HAP-1 (cell line): ENCODE measurements around the gene ZDHHC4.

ENCODE experiments used
- DNase-seq, 2 experiments: peaks; one replicate each; pipeline ENCODE4 v3.0.0-alpha.2; 2016 to 2020; ENCODE audit warnings: low spot score in 2 of 2
- H3K27me3 ChIP-seq: fragments of 250-450 bp; sonication (Bioruptor Pico); 2 replicates; pipeline ENCODE4 v1.5.1; 2020; ENCODE audit warnings: low read depth, mild to moderate bottlenecking, moderate library complexity
- H3K36me3 ChIP-seq: fragments of 250-450 bp; sonication (Bioruptor Pico); replicated peaks from 2 replicates; pipeline ENCODE4 v1.5.1; 2020; ENCODE audit warnings: mild to moderate bottlenecking
- H3K4me1 ChIP-seq: fragments of 250-450 bp; sonication (Bioruptor Pico); 2 replicates; pipeline ENCODE4 v1.5.1; 2020; ENCODE audit warnings: mild to moderate bottlenecking
- H3K4me3 ChIP-seq: fragments of 250-450 bp; sonication (Bioruptor Pico); 2 replicates; pipeline ENCODE4 v1.5.1; 2020; ENCODE audit warnings: mild to moderate bottlenecking, moderate library complexity
- H3K9me3 ChIP-seq: fragments of 250-450 bp; sonication (Bioruptor Pico); 2 replicates; pipeline ENCODE4 v1.5.1; 2020; ENCODE audit warnings: mild to moderate bottlenecking, moderate library complexity
- in situ Hi-C: fragments of 300-500 bp; cut with MboI; formaldehyde crosslinking; loops from 3 replicates; pipeline ENCODE4 v1.14.3; 2020; ENCODE audit warnings: low sequenced_read_pairs, inconsistent platforms, mixed read lengths

Gene ZDHHC4

DNA sequence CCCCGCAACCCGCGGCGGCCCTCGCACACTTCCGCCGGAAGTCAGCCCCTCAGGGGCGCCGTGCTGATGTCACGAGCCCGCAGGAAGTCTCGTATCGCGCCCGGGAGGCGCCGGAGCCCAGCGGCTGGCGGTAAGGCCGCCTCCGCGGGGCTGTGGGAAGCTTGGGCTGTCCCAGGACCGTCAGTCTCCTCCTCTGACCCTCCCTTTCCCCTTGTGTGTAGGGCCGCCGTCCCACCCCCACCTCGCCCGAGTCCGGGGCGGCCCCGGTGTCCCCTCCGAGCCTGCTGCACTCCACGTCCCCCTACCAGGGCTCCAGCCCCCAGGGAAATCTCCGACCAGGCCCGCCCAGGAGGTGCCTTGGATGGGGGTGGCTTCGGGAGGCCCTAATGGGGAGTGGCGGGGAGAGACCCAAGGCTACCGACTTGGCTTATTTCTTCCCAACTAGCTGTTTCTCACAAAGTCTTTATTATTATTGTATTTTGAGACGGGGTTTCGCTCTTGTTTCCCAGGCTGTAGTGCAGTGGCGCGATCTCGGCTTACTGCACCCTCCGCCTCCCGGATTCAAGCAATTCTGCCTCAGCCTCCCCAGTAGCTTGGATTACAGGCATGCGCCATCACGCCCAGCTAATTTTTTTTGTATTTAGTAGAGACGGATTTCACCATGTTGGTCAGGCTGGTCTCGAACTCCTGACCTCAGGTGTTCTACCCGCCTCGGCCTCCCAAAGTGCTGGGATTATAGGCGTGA, at the start of gene ZDHHC4:
Gene ZDHHC4, plus strand, starts transcription at position 86 of the 745 bp plus-strand sequence. CDS start 3,108 bp downstream, outside the sequence.
- in situ Hi-C loops = no loop called here
- Histone ChIP-seq H3K4me1 (peaks cover 10% of the 10 kb centered on the region), H3K27me3 (no peaks in the 10 kb centered on the region), H3K36me3 (peaks cover 17% of the 10 kb centered on the region), H3K4me3 (peak within 1 kb of the TSS; percentile 80), H3K9me3 (no peaks in the 10 kb centered on the region)
- DNase-seq = peak; percentile 87 to 92

DNA sequence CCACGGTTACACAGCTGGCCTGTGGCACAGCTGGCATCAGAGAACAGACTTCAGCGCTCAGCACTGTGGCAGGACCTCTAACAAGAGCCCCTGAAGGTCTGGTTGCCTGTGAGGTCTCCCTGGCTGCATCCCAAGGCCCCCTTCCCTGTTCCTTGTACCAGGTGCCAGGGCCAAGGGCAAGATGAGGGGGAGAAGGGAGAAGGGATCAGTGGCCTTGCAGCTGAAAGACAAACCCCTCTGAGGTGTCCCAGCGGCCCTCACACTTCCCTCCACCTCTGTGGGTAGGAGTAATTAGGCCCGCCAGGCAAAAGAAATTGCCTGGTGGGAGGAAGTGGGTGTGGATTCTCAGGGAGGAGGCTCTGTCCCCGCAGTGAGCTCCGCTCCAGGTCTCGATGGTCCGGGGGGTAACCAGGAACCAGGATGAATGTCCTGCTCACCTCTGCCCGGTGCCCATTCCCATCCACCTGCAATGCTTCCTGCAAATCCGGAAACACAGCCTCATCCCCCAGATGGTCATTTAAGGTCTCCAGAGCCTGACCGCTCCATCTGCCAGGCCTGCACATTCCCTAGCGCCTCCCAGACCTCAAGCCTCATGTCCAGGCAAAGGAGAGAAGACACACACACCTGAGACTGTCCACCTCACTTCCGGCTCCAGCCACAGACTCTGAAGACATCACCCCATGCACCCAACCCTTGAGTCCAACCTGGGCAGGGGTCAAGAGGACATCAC, 48.7 kb upstream of the ZDHHC4 start:
- Histone ChIP-seq H3K4me1 (peaks cover 2% of the 10 kb centered on the region; the same call in 1 of the 2 replicates), H3K4me3 (no peak overlapping the region), H3K36me3 (no peaks in the 10 kb centered on the region), H3K27me3 (no peaks in the 10 kb centered on the region), H3K9me3 (no peaks in the 10 kb centered on the region)
- in situ Hi-C loops = no loop called here
- DNase-seq = no peak

DNA sequence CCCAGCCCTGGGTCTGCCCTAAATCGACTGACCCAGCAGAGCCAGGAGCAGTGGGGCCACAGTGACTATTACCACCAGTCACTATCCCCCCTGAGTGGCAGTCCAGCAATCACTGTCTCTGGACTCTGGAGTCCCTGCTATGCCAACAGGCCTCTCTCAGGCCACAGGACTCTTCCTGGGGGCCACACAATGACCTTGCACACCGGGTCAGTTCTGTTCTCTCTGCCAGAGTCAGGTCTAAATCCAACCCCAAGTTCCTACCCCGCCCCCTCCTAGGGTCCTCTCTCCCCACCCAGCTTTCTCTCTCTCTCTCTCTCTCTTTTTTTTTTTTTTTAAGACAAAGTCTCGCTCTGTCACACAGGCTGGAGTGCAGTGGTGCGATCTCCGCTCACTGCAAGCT, 47.6 kb upstream of the ZDHHC4 start:
- in situ Hi-C loops = no loop called here
- Histone ChIP-seq H3K4me1 (peaks cover 2% of the 10 kb centered on the region; the same call in 1 of the 2 replicates), H3K4me3 (no peak overlapping the region), H3K27me3 (no peaks in the 10 kb centered on the region), H3K36me3 (no peaks in the 10 kb centered on the region), H3K9me3 (no peaks in the 10 kb centered on the region)
- no peak for DNase-seq

DNA sequence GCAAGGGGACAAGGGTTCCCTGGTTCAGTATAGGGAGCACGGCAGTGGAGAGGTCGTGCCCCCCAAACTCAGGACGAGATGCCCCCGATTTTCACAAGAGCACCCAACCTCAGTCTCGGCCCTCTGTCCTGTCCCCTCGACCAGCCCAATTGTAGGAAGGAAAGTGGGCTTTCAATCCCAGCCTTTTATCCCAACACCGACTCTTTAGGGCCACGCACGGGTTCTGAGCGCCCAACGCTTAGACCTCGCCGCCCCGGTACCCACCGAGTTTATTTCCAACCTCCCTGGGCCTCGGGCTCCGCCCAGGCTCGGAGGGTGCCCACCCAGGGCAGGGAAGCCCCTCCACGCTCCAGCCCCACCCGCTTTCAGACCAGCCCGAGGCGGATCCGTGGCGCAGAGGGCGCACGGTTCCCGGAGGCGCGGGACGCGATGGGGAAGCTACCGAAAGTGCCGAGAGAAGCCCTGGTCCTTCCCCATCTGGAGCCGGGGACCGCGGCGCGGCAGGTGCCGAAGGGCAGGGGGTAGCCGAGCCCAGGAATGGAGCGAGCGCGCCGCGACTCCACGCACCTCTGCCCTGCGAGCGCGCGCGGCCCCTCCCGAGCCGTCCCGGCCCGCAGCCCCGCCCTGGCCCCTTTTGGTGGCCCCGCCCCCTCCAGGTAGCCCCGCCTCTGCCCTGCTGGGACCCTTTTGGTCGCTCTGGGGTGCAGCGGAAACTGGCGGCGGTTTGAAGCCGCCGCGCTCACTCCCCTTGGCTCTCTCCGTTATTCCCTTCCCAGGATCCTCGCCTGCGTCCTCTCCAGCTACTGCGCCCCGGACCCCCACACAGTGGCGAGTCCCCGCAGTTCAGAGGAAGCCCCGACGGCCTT, 46.4 kb upstream of the ZDHHC4 start:
- Histone ChIP-seq H3K4me1 (peaks cover 2% of the 10 kb centered on the region; the same call in 1 of the 2 replicates), H3K9me3 (no peaks in the 10 kb centered on the region)

DNA sequence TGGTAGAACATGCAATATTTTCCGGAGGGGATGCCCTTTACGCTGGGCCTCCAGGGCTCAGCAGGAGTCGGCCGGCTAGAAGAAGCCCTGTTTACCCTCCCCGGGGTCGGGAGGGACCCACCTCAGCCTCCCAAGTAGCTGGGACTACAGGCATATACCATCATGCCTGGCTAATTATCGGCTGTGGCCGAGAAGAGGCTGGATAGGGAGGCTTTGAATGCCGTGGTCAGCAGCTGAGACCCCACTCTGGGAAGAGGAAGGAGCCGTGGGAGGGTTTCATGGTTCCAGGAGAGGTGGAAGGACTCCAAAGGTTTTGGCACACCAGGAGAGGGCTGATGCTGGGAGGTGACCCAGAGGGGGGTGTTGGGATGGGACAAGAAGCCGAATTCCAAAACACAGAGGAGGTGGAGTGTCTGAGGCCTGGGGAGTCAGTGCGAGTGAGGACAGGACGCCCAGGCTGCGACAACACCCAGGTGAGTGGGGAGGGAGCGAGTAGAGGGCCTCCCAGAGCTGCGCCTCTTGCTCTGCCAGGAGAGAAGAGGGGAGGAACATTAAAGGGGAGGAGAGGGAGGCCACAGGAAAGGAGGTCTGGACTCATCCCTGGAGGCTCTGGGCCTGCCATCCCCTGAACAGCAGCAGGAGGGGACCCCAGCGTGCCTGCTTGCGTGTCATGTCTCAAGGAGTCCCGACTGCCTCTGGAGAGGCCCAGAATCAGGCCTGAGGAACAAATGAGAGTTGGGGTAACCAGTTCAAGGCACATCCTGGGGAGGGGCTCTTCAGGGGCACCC, 45.6 kb upstream of the ZDHHC4 start:
- peak overlapping the region; percentile 90 for H3K4me3 ChIP-seq
- no peaks in the 10 kb centered on the region for H3K9me3 ChIP-seq
- H3K27me3 ChIP-seq = no peaks in the 10 kb centered on the region
- DNase-seq = no peak
- H3K4me1 ChIP-seq = peaks cover 2% of the 10 kb centered on the region; the same call in 1 of the 2 replicates
- H3K36me3 ChIP-seq = no peaks in the 10 kb centered on the region
- in situ Hi-C loops = no loop called here

More for the DNA sequence above, 46.4 kb upstream of the ZDHHC4 start:
- in situ Hi-C loops = no loop called here
- Histone ChIP-seq H3K27me3 (no peaks in the 10 kb centered on the region), H3K4me3 (peak overlapping the region; percentile 90), H3K36me3 (no peaks in the 10 kb centered on the region)
- peak; percentile 30 to 89 for DNase-seq

DNA sequence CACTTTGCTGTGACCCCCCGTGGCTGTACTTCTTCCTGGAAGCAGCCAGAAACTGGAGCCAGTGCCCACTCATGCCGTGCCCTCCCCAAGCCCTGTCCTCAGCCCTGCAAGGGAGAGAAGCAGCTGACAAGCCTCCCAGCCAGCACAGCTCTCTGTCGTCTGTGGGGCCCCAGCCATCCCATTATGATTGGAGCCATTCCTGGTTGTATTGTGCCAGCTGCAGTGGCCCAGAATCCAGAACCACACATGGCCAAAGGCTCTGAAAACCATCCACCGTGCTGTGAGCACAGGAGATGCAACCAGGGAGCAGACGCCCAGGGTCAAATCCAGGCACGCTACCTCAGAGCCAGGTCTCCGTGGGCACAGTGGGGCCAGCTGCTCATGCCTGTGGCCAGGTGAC, 44.7 kb upstream of the ZDHHC4 start:
- in situ Hi-C loops = no loop called here
- no peaks in the 10 kb centered on the region for H3K27me3 ChIP-seq
- no peak overlapping the region for H3K4me3 ChIP-seq
- peaks cover 2% of the 10 kb centered on the region; the same call in 1 of the 2 replicates for H3K4me1 ChIP-seq
- H3K9me3 ChIP-seq = no peaks in the 10 kb centered on the region
- no peaks in the 10 kb centered on the region for H3K36me3 ChIP-seq
- no peak for DNase-seq

DNA sequence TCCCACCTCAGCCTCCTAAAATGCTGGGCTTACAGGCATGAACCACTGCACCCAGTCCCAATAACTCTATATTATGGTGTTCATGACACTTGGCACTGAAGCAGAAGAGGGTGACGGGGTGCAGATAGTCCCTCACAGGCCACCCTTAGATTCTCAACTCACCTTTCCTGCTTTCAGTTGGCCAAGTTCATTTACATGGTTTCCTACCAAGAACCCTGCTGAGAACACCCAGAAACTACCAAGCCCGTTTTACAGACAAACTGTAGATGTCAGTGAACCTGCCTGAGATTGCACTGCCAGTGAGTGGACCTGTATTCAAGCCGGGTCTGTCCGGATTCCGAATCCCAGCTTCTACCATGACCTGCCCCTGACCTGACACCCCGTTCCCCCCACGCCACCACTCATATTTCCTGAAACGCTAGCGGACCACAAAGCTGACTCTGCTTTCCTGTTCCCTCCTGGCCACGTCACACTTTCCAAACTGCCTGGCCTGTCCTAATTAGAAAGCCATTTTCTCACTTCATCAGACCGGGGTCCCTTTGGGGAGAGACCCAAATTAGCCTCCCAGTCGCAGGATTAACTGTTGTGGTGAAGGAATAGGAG, 43.3 kb upstream of the ZDHHC4 start:
- no peak overlapping the region for H3K4me3 ChIP-seq
- H3K27me3 ChIP-seq = no peaks in the 10 kb centered on the region
- no peaks in the 10 kb centered on the region for H3K9me3 ChIP-seq
- in situ Hi-C loops = no loop called here
- no peak for DNase-seq
- H3K4me1 ChIP-seq = peaks cover 2% of the 10 kb centered on the region; the same call in 1 of the 2 replicates
- no peaks in the 10 kb centered on the region for H3K36me3 ChIP-seq

DNA sequence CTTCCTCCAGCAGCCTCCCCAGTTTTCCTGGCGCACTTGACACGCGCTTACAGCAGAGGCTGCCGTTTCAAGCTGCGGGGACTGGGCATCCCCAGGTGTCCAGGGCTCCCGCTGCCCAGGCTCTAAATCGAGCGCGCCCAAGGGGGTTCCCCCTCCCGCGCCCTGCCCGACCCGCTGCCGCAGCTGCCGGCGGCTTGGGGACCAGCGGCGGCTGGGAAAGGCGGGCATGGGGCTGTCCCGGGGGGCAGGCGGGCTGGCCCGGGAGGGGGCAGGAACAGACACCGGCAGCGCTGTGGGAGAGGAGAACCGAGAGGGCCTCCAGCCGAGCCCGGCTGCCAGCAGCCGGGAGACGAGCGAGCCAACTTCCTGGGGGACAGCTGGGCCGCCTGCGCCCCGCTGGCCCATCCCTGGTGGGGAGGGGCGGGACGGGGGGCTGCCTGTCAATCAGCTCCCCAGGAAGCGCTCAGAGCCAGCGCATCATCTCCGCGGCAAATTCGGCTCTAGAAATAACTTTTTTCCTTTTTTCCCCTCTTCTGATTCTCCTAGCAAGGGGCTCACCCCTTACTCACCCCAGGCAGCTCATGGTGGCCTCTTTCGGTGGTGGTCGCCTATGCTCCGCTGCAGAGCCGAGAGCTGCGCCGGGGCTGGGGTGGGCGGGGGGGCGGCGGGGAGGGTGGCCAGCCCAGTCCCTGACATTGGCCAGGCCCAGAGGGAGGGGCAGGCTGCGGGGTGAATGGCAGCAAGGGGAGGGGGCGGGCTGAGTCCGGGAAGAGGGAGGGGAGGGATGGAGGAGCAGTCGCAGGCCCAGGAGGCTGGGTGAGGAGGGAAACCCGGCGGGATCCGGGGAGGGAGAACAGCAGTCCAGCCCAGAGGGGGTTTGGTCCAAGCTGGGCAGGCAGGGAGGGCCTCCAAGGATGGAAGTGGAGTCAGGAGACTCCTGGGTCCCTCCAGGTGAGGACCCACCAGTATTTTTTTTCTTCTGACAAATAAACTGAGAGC, 40.7 kb upstream of the ZDHHC4 start:
- DNase-seq = peak in 1 of 2 experiments; percentile 69
- Histone ChIP-seq H3K36me3 (no peaks in the 10 kb centered on the region), H3K9me3 (no peaks in the 10 kb centered on the region), H3K4me3 (no peak overlapping the region), H3K27me3 (no peaks in the 10 kb centered on the region), H3K4me1 (no peaks in the 10 kb centered on the region; the same call in 1 of the 2 replicates)
- in situ Hi-C loops = no loop called here

DNA sequence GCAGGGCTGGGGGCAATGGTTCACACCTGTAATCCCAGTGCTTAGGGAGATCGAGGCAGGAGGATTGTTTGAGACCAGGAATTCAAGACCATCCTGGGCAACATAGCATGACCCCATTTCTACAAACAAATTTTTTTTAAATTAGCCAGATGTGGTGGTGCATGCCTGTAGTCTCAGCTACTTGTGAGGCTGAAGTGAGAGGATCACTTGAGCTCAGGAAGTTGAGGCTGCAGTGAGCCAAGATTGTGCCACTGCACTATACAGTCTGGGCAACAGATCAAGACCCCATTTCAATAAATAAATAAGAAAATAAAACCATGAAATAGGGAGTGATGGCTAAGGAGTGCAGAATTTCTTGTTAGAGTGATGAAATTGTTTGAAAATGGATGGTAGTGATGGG, 34.9 kb upstream of the ZDHHC4 start:
- no peak for DNase-seq
- H3K27me3 ChIP-seq = no peaks in the 10 kb centered on the region
- H3K9me3 ChIP-seq = no peaks in the 10 kb centered on the region
- no peaks in the 10 kb centered on the region for H3K36me3 ChIP-seq
- no peak overlapping the region for H3K4me3 ChIP-seq
- no peaks in the 10 kb centered on the region for H3K4me1 ChIP-seq
- in situ Hi-C loops = no loop called here

DNA sequence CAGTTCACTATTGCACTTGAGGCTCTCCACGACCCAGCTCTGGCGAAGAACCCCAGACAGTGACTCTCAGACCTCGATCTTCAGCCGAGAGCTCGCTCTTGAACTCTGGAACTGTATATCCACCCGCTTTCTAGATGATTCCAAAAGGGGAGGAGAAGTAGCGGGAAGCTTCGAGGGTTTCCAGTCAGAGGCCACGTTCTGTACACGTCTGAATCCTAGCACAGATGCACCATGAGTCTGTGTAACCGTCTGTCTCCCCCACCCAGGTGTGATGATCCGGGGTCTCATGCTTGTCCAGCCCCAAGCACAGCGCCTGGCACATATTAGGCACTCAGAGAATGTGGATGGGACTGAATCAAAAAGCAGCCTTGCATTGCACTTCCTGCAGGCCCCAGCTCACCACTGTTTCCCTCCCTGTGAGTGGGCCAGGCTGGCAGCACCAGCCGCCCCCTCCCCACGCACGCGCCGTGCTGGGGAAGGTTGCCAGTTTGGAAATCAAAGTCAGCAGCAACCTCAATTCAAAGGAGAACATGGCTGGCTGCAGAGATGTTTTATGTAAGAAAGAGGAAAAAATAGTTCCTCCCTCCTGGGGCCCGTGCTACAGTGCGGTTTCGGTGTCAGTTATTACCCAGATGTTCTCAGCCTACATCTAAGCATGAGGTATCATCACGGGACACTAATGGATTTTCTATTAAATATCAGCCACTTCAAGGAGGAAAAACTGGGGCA, 31.7 kb upstream of the ZDHHC4 start:
- Histone ChIP-seq H3K27me3 (no peaks in the 10 kb centered on the region), H3K4me1 (no peaks in the 10 kb centered on the region), H3K36me3 (no peaks in the 10 kb centered on the region), H3K9me3 (no peaks in the 10 kb centered on the region), H3K4me3 (no peak overlapping the region)
- DNase-seq = no peak
- in situ Hi-C loops = no loop called here

DNA sequence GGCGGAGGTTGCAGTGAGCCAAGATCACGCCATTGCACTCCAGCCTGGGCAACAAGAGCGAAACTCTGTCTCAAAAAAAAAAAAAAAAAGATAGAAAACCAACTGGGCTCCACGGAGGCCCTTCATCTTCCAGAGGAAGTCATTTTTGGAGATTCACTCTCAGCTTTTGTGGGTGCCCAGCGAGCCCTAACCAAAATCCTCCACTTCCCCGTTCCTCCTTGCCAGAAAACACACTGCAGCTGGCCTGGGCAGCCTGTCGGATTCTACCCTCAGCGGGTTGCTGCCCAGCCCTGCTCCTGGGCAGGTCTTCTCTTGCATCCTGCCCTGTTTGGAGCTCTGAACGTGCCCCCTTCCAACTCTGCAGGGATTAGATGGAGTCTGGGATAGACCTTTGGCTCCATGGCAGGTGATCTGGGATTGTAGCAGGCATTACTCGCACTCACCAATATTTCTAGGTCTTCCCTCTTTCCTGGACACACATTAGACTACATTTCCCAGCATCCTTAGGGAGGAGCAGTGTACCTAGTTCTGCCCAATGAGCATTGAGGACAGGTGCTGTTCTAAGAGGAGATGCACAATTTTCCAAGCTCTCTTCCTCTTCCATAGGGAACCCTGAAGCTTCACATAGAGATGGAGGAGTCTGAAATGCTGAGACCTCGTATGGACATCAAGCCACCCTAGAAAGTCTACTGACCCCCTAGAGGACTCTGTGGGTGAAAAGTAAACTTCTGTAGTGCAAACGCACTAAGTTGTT, 30.6 kb upstream of the ZDHHC4 start:
- in situ Hi-C loops = no loop called here

More for the DNA sequence above, 30.6 kb upstream of the ZDHHC4 start:
- H3K27me3 ChIP-seq = no peaks in the 10 kb centered on the region
- no peaks in the 10 kb centered on the region for H3K4me1 ChIP-seq
- H3K9me3 ChIP-seq = no peaks in the 10 kb centered on the region
- no peak for DNase-seq
- H3K4me3 ChIP-seq = no peak overlapping the region
- H3K36me3 ChIP-seq = no peaks in the 10 kb centered on the region
